NB4 (cell line): ENCODE results near the gene SLC2A14.

Experiments used
- MYC ChIP-seq: IDR thresholded peaks from 2 replicates; pipeline ENCODE4 v1.6.1; 2011; ENCODE audit warnings: low read depth, low read length
- TF ChIP-seq, protein P1 (sequence below): IDR thresholded peaks from one replicate; pipeline ENCODE4 v1.5.1; 2012; ENCODE audit warnings: low read depth, low read length

DNA sequence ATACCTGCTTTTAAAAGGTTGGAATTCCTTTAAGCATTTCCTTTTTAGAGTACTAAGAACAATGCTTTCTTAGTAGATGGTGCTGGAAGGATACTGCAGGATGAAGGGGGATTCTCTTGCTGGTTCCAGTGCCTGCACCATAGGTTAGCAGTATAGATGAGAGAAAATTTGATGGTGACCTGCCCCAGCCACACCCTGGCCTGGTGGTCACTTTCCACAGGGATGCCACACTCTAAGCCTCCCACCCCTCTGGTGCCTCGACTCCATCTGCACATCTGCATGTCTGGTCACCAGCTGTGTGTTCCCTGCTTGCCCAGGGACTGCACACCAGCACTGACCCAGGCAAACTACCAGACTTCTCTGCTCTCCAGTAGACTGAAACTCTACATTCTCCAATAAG, 44.2 kb upstream of the SLC2A14 start:
- no peak for TF ChIP-seq MYC
- TF ChIP-seq, protein P1, sequence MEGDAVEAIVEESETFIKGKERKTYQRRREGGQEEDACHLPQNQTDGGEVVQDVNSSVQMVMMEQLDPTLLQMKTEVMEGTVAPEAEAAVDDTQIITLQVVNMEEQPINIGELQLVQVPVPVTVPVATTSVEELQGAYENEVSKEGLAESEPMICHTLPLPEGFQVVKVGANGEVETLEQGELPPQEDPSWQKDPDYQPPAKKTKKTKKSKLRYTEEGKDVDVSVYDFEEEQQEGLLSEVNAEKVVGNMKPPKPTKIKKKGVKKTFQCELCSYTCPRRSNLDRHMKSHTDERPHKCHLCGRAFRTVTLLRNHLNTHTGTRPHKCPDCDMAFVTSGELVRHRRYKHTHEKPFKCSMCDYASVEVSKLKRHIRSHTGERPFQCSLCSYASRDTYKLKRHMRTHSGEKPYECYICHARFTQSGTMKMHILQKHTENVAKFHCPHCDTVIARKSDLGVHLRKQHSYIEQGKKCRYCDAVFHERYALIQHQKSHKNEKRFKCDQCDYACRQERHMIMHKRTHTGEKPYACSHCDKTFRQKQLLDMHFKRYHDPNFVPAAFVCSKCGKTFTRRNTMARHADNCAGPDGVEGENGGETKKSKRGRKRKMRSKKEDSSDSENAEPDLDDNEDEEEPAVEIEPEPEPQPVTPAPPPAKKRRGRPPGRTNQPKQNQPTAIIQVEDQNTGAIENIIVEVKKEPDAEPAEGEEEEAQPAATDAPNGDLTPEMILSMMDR, result no peak
